Keratinocyte (primary cell): ENCODE data around the gene CDH13. TPM values are rescaled to one million over a fixed set of nuclear protein-coding genes. Genes with fewer than 3 reads are reported as not detected.

Source experiments
- DNase-seq: peaks from one replicate; pipeline ENCODE4 v3.0.0-alpha.2; 2011; ENCODE audit warnings: low read depth, missing footprints, low spot score
- FAIRE-seq: peaks from 2 replicates; lab custom pipeline; 2011; peaks lifted over from hg19 to GRCh38; lab: Jason Lieb, UNC
- H2AFZ ChIP-seq: 2 replicates; pipeline ENCODE4 v1.6.0; 2012; ENCODE audit warnings: low read length, control low read depth, inconsistent platforms; ENCODE audit not compliant: control insufficient read depth
- H3K27ac ChIP-seq: 2 replicates; pipeline ENCODE4 v1.5.1; 2011; ENCODE audit warnings: low read length; ENCODE audit not compliant: control insufficient read depth, insufficient read depth
- H3K27me3 ChIP-seq: 3 replicates; pipeline ENCODE4 v1.6.0; 2011; ENCODE audit warnings: low read length; ENCODE audit not compliant: control insufficient read depth, insufficient read depth; ENCODE audit errors: extremely low read depth
- H3K36me3 ChIP-seq, 2 experiments: 2 replicates in 1 of 2; 3 replicates in 1 of 2; pipeline ENCODE4 v1.5.1; 2011; ENCODE audit warnings: low read length in 2 of 2, mild to moderate bottlenecking in 1 of 2; ENCODE audit not compliant: control insufficient read depth in 2 of 2, insufficient read depth in 2 of 2; ENCODE audit errors: extremely low read depth in 1 of 2
- H3K4me1 ChIP-seq: 3 replicates; pipeline ENCODE4 v1.5.1; 2011; ENCODE audit warnings: low read length; ENCODE audit not compliant: control insufficient read depth, insufficient read depth; ENCODE audit errors: extremely low read depth
- H3K4me2 ChIP-seq: 3 replicates; pipeline ENCODE4 v1.6.0; 2011; ENCODE audit warnings: low read depth, low read length; ENCODE audit not compliant: control insufficient read depth, insufficient read depth; ENCODE audit errors: extremely low read depth
- H3K4me3 ChIP-seq, 3 experiments: fragments of 200-600 bp in 1 of 3; sonication (generic) in 1 of 3; 2 replicates in 2 of 3; 3 replicates in 1 of 3; pipeline ENCODE4 v1.5.1; 2011 to 2016; ENCODE audit warnings: low read length in 3 of 3, mild to moderate bottlenecking in 3 of 3, control low read depth in 2 of 3, inconsistent platforms in 1 of 3, low read depth in 1 of 3, mixed read lengths in 1 of 3, mixed run types in 1 of 3, moderate library complexity in 1 of 3; ENCODE audit not compliant: control insufficient read depth in 2 of 3, insufficient read depth in 2 of 3; ENCODE audit errors: extremely low read depth in 1 of 3
- H3K79me2 ChIP-seq: 2 replicates; pipeline ENCODE4 v1.6.0; 2012; ENCODE audit warnings: low read length; ENCODE audit not compliant: control insufficient read depth, insufficient read depth
- H3K9ac ChIP-seq: 3 replicates; pipeline ENCODE4 v1.6.0; 2011; ENCODE audit warnings: low read length; ENCODE audit not compliant: control insufficient read depth, insufficient read depth; ENCODE audit errors: extremely low read depth
- H3K9me1 ChIP-seq: 3 replicates; pipeline ENCODE4 v1.6.0; 2011; ENCODE audit warnings: low read length; ENCODE audit not compliant: control insufficient read depth, insufficient read depth; ENCODE audit errors: extremely low read depth
- H3K9me3 ChIP-seq: 2 replicates; pipeline ENCODE4 v1.5.1; 2012; ENCODE audit warnings: low read depth, low read length; ENCODE audit not compliant: control insufficient read depth
- H4K20me1 ChIP-seq: 3 replicates; pipeline ENCODE4 v1.6.0; 2011; ENCODE audit warnings: low read length; ENCODE audit not compliant: control insufficient read depth, insufficient read depth; ENCODE audit errors: extremely low read depth
- EZH2 ChIP-seq: IDR thresholded peaks from one replicate; pipeline ENCODE4 v1.6.1; 2012; ENCODE audit warnings: inconsistent platforms, mild to moderate bottlenecking, low read length, moderate library complexity
- dilution Hi-C: fragments of 300-500 bp; cut with MboI; formaldehyde crosslinking; loops from one replicate; pipeline ENCODE4 v1.7.0; 2020; ENCODE audit warnings: low sequenced_read_pairs; ENCODE audit not compliant: extremely low pct_ligation_motif_present
- polyA plus RNA-seq, 5 experiments: library from polyadenylated mRNA; depleted of rRNA in 3 of 5; stranded (reverse) in 3 of 5; stranded (forward) in 1 of 5; unstranded in 1 of 5; fragments of >200 nt; gene quantifications; 1 replicate in 1 of 5; 2 replicates in 3 of 5; 3 replicates in 1 of 5; pipeline versions ENCODE4 v1.2.1 to v1.2.3, GENCODE V29; 2011 to 2012; ENCODE audit warnings: missing spikeins in 2 of 5, low read depth in 1 of 5, low replicate concordance in 1 of 5
- TF ChIP-seq, protein P1 (sequence below), 3 experiments: IDR thresholded peaks in 1 of 3; conservative IDR thresholded peaks in 1 of 3; optimal IDR thresholded peaks in 1 of 3; 2 replicates in 2 of 3; 3 replicates in 1 of 3; pipeline versions ENCODE3 to v1.5.1; 2011; ENCODE audit warnings: low read length in 3 of 3, mild to moderate bottlenecking in 3 of 3, moderate library complexity in 2 of 3, control low read depth in 1 of 3, inconsistent platforms in 1 of 3; ENCODE audit not compliant: insufficient read depth in 2 of 3; ENCODE audit errors: extremely low read depth in 1 of 3

Gene CDH13
- polyA plus RNA-seq, 1 donor (not counting 4 experiments of a cell fraction or from before 2014, with no cell fraction given): 111 TPM

DNA sequence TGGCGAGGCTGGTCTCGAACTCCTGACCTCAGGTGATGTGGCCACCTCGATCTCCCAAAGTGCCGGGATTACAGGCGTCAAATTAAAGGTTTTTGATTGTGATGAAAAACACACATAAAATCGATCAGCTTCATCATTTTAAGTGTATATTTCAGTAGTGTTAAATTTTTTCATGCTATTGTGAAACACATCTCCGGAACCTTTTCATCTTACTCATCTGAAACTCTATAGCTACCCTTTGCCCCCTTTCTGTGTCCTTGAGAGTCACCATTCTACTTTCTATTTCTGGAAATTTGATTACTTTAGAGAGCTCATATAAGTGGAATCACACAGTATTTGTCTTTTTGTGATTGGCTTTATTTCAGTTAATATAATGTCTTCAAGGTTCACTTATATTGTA is 702.7 kb downstream of the CDH13 start:
- Histone ChIP-seq H3K9ac (no peak overlapping the region), H3K36me3 (no peaks in the 10 kb centered on the region), H3K9me1 (no peaks in the 10 kb centered on the region), H3K4me2 (no peak overlapping the region), H3K4me1 (no peaks in the 10 kb centered on the region), H3K79me2 (no peaks in the 10 kb centered on the region), H2AFZ (no peak overlapping the region), H3K27me3 (no peaks in the 10 kb centered on the region), H4K20me1 (no peaks in the 10 kb centered on the region), H3K9me3 (no peaks in the 10 kb centered on the region), H3K4me3 (no peak overlapping the region), H3K27ac (no peak overlapping the region)
- TF ChIP-seq, protein P1, sequence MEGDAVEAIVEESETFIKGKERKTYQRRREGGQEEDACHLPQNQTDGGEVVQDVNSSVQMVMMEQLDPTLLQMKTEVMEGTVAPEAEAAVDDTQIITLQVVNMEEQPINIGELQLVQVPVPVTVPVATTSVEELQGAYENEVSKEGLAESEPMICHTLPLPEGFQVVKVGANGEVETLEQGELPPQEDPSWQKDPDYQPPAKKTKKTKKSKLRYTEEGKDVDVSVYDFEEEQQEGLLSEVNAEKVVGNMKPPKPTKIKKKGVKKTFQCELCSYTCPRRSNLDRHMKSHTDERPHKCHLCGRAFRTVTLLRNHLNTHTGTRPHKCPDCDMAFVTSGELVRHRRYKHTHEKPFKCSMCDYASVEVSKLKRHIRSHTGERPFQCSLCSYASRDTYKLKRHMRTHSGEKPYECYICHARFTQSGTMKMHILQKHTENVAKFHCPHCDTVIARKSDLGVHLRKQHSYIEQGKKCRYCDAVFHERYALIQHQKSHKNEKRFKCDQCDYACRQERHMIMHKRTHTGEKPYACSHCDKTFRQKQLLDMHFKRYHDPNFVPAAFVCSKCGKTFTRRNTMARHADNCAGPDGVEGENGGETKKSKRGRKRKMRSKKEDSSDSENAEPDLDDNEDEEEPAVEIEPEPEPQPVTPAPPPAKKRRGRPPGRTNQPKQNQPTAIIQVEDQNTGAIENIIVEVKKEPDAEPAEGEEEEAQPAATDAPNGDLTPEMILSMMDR (optimal IDR thresholded peaks at IDR 0.05 in 1 of 3, IDR thresholded peaks at IDR 0.05 in 1 of 3, conservative IDR thresholded peaks at IDR 0.05 in 1 of 3; ENCODE audit: extremely low read depth in 1 of 3, insufficient read depth in 2 of 3, low read length in 3 of 3): no peak
- TF ChIP-seq EZH2: no peak
- dilution Hi-C loops: no loop called here
- FAIRE-seq: no peak
- DNase-seq: no peak

DNA sequence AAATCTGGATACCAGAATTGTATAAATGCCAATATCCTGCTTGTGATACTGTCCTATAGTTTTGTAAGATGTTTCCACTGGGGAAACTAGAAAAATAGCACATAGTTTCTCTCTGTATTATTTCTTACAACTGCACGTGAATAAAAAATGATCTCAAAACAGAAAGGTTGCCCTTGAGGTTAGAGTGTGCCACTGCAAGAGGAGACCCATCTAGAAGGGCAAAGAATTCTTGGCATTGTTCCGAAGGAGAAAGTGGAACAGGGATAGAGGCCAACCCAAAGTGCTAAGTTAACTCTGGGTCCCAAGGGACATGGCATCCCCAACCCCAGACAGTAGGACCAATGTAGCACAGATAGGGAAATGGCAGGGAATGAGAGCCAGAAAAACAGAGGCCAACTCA is 703.5 kb downstream of the CDH13 start:
- no peaks in the 10 kb centered on the region for H3K4me1 ChIP-seq
- FAIRE-seq (no peak), DNase-seq (no peak)
- dilution Hi-C loops: no loop called here
- no peak overlapping the region for H3K4me2 ChIP-seq
- no peaks in the 10 kb centered on the region for H3K27me3 ChIP-seq
- TF ChIP-seq, protein P1 (optimal IDR thresholded peaks at IDR 0.05 in 1 of 3, IDR thresholded peaks at IDR 0.05 in 1 of 3, conservative IDR thresholded peaks at IDR 0.05 in 1 of 3; ENCODE audit: extremely low read depth in 1 of 3, insufficient read depth in 2 of 3, low read length in 3 of 3): no peak
- no peak for TF ChIP-seq EZH2
- no peaks in the 10 kb centered on the region for H3K9me3 ChIP-seq
- no peak overlapping the region for H3K9ac ChIP-seq
- H4K20me1 ChIP-seq: no peaks in the 10 kb centered on the region
- no peak overlapping the region for H2AFZ ChIP-seq
- no peaks in the 10 kb centered on the region for H3K79me2 ChIP-seq
- no peaks in the 10 kb centered on the region for H3K36me3 ChIP-seq
- no peak overlapping the region for H3K4me3 ChIP-seq
- no peak overlapping the region for H3K27ac ChIP-seq
- H3K9me1 ChIP-seq: no peaks in the 10 kb centered on the region
